ENCODE results near the gene ZKSCAN8.
"Not testable (repeated sequence)": the region's sequence is repeated elsewhere in the genome, so short reads cannot be mapped to it uniquely, and the experiment has no call there.

The ZKSCAN8 gene

GRCh38 chr6:28141500-28142329 lies at the start of gene ZKSCAN8:
Gene ZKSCAN8, plus strand, starts transcription at chr6:28141883. Its CDS starts 6,525 bp downstream, at chr6:28148408.
- DNase-seq (ENCODE audit: low read depth in 2 of 2): peak in 1 of 2 experiments; percentile 66

- DNase-seq (ENCODE audit: low read depth in 2 of 2): not testable (repeated sequence)
Observed at GRCh38 chr6:28102222-28102621, 39.5 kb upstream of the ZKSCAN8 start.

- not testable (repeated sequence) for DNase-seq (ENCODE audit: low read depth in 2 of 2)
Observed at GRCh38 chr6:28102699-28103098, 39.0 kb upstream of the ZKSCAN8 start.

GRCh38 chr6:28104392-28105244 lies 37.1 kb upstream of the ZKSCAN8 start:
- DNase-seq (ENCODE audit: low read depth in 2 of 2): peak; percentile 70 to 75

GRCh38 chr6:28105245-28105639 lies 36.4 kb upstream of the ZKSCAN8 start:
- DNase-seq (ENCODE audit: low read depth in 2 of 2): no peak

GRCh38 chr6:28107506-28107905 lies 34.2 kb upstream of the ZKSCAN8 start:
- DNase-seq (ENCODE audit: low read depth in 2 of 2): no peak

GRCh38 chr6:28111964-28112363 lies 29.7 kb upstream of the ZKSCAN8 start:
- no peak for DNase-seq (ENCODE audit: low read depth in 2 of 2)

GRCh38 chr6:28115799-28116198 lies 25.9 kb upstream of the ZKSCAN8 start:
- DNase-seq (ENCODE audit: low read depth in 2 of 2): no peak

- DNase-seq (ENCODE audit: low read depth in 2 of 2): no peak
Observed at GRCh38 chr6:28117386-28118050, 24.2 kb upstream of the ZKSCAN8 start.

GRCh38 chr6:28118217-28118616 lies 23.5 kb upstream of the ZKSCAN8 start:
- no peak for DNase-seq (ENCODE audit: low read depth in 2 of 2)

- no peak for DNase-seq (ENCODE audit: low read depth in 2 of 2)
Observed at GRCh38 chr6:28121876-28122275, 19.8 kb upstream of the ZKSCAN8 start.

- not testable (repeated sequence) for DNase-seq (ENCODE audit: low read depth in 2 of 2)
Observed at GRCh38 chr6:28122283-28122682, 19.4 kb upstream of the ZKSCAN8 start.

GRCh38 chr6:28124350-28124970 lies 17.2 kb upstream of the ZKSCAN8 start, which contains the start of gene ZSCAN16:
Gene ZSCAN16, plus strand, starts transcription at chr6:28124609. Its CDS starts 835 bp downstream, at chr6:28125444.
- DNase-seq (ENCODE audit: low read depth in 2 of 2): peak; percentile 53 to 65

GRCh38 chr6:28124971-28125353 lies 16.7 kb upstream of the ZKSCAN8 start:
- DNase-seq (ENCODE audit: low read depth in 2 of 2): no peak

- no peak for DNase-seq (ENCODE audit: low read depth in 2 of 2)
Observed at GRCh38 chr6:28125401-28125800, 16.3 kb upstream of the ZKSCAN8 start.

GRCh38 chr6:28134015-28134414 lies 7.7 kb upstream of the ZKSCAN8 start:
- no peak for DNase-seq (ENCODE audit: low read depth in 2 of 2)

GRCh38 chr6:28134716-28135115 lies 7.0 kb upstream of the ZKSCAN8 start:
- no peak for DNase-seq (ENCODE audit: low read depth in 2 of 2)

- no peak for DNase-seq (ENCODE audit: low read depth in 2 of 2)
Observed at GRCh38 chr6:28135393-28135792, 6.3 kb upstream of the ZKSCAN8 start.

GRCh38 chr6:28136585-28137504 lies 4.8 kb upstream of the ZKSCAN8 start:
- peak; percentile 69 to 70 for DNase-seq (ENCODE audit: low read depth in 2 of 2)

- DNase-seq (ENCODE audit: low read depth in 2 of 2): no peak
Observed at GRCh38 chr6:28137505-28137981, 4.1 kb upstream of the ZKSCAN8 start.
